HCT116 (cell line): ENCODE measurements around the gene OR9Q1. TPM values are rescaled to one million over a fixed set of nuclear protein-coding genes. Genes with fewer than 3 reads are reported as not detected.

Experiments used
- ATAC-seq: fragments of 200-7000 bp; cut with Tn5 transposase; 2 replicates; pipeline ENCODE4 v1.9.1; 2020; ENCODE audit warnings: mild to moderate bottlenecking, moderate library complexity
- BruUV-seq: library from RNA; stranded (reverse); fragments of 400-500 nt; replicated peaks from 2 replicates; lab custom pipeline; 2021; lab: Mats Ljungman, UMichigan
- CTCF ChIA-PET: fragments of 300-600 bp; sonication (Branson Sonifier 250); formaldehyde crosslinking; loops from one replicate; lab custom pipeline; 2021; ENCODE audit warnings: antibody characterized with exemption; lab: Charles Lee
- POLR2A ChIA-PET: fragments of 300-600, 350-600 bp; sonication (Branson Sonifier 250); formaldehyde crosslinking; loops from one replicate; lab custom pipeline; 2021; ENCODE audit warnings: antibody characterized with exemption; lab: Charles Lee
- RAD21 ChIA-PET, 2 experiments: fragments of 300-600 bp; sonication (Branson Sonifier 250); formaldehyde crosslinking; loops; one replicate each; lab custom pipeline; 2023; ENCODE audit warnings: low total read pairs in 2 of 2; ENCODE audit not compliant: uncharacterized antibody in 2 of 2, unreplicated experiment in 2 of 2, low non-redundant PET in 1 of 2; lab: Charles Lee
- DNase-seq: peaks from one replicate; pipeline ENCODE4 v3.0.0-alpha.2; 2010; ENCODE audit warnings: low read depth, low spot score
- H2AFZ ChIP-seq: fragments of 200-600 bp; shearing (Covaris generic), sonication (generic); 2 replicates; pipeline ENCODE4 v1.6.1; 2017; ENCODE audit warnings: low read depth, mixed run types, mixed read lengths, antibody characterized with exemption, low read length; ENCODE audit not compliant: poor library complexity, severe bottlenecking
- H3K27ac ChIP-seq: 2 replicates; pipeline ENCODE4 v1.5.1; 2012; ENCODE audit warnings: low read depth, low read length
- H3K27me3 ChIP-seq: fragments of 200-600 bp; sonication (generic); 2 replicates; pipeline ENCODE4 v1.6.1; 2016; ENCODE audit warnings: mixed run types, low read length, mixed read lengths; ENCODE audit not compliant: insufficient read depth
- H3K36me3 ChIP-seq, 2 experiments: fragments of 200-500 bp in 1 of 2; fragments of 200-600 bp in 1 of 2; sonication (Bioruptor generic) in 1 of 2; sonication (generic) in 1 of 2; 2 replicates each; pipeline versions ENCODE4 v1.5.1 to v1.6.1; 2014 to 2016; ENCODE audit warnings: low read length in 2 of 2, inconsistent platforms in 1 of 2, mixed read lengths in 1 of 2, mixed run types in 1 of 2; ENCODE audit not compliant: insufficient read depth in 2 of 2, control insufficient read depth in 1 of 2
- H3K4me1 ChIP-seq, 2 experiments: fragments of 200-600 bp in 1 of 2; sonication (generic) in 1 of 2; 2 replicates each; pipeline versions ENCODE4 v1.5.1 to v1.6.1; 2012 to 2017; ENCODE audit warnings: low read length in 2 of 2, inconsistent platforms in 1 of 2, mild to moderate bottlenecking in 1 of 2, mixed read lengths in 1 of 2, mixed run types in 1 of 2, moderate library complexity in 1 of 2; ENCODE audit not compliant: insufficient read depth in 2 of 2, control insufficient read depth in 1 of 2
- H3K4me2 ChIP-seq: fragments of 200-600 bp; sonication (generic); 2 replicates; pipeline ENCODE4 v1.6.1; 2017; ENCODE audit warnings: mixed run types, low read length, mixed read lengths
- H3K4me3 ChIP-seq, 2 experiments: fragments of 200-600 bp in 1 of 2; sonication (generic) in 1 of 2; replicated peaks in 1 of 2; 2 replicates each; pipeline ENCODE4 v1.5.1; 2011 to 2016; ENCODE audit warnings: low read length in 2 of 2, control low read depth in 1 of 2, low read depth in 1 of 2, mild to moderate bottlenecking in 1 of 2, mixed read lengths in 1 of 2, mixed run types in 1 of 2
- H3K79me2 ChIP-seq: fragments of 200-600 bp; sonication (generic); 2 replicates; pipeline ENCODE4 v1.6.1; 2017; ENCODE audit warnings: mild to moderate bottlenecking, mixed run types, low read length, moderate library complexity, mixed read lengths; ENCODE audit not compliant: insufficient read depth
- H3K9ac ChIP-seq: fragments of 200-600 bp; sonication (generic); 2 replicates; pipeline ENCODE4 v1.6.1; 2016; ENCODE audit warnings: low read length, mixed read lengths
- H3K9me2 ChIP-seq: fragments of 200-600 bp; sonication (generic), shearing (Covaris generic); 2 replicates; pipeline ENCODE4 v1.6.1; 2017; ENCODE audit warnings: mixed run types, mild to moderate bottlenecking, moderate library complexity; ENCODE audit not compliant: insufficient read depth
- H3K9me3 ChIP-seq, 2 experiments: fragments of 200-500 bp in 1 of 2; fragments of 200-600 bp in 1 of 2; sonication (Bioruptor generic) in 1 of 2; sonication (generic) in 1 of 2; 2 replicates each; pipeline ENCODE4 v1.6.1; 2014 to 2017; ENCODE audit warnings: low read length in 2 of 2, mixed read lengths in 2 of 2, inconsistent platforms in 1 of 2, low read depth in 1 of 2, mild to moderate bottlenecking in 1 of 2, mixed run types in 1 of 2, moderate library complexity in 1 of 2; ENCODE audit not compliant: control insufficient read depth in 1 of 2, insufficient read depth in 1 of 2
- H4K20me1 ChIP-seq: fragments of 200-600 bp; sonication (generic), shearing (Covaris generic); 2 replicates; pipeline ENCODE4 v1.6.1; 2017; ENCODE audit warnings: mixed run types, mild to moderate bottlenecking, moderate library complexity; ENCODE audit not compliant: insufficient read depth
- CBX3 ChIP-seq: IDR thresholded peaks from 2 replicates; pipeline ENCODE4 v1.6.1; 2012; ENCODE audit warnings: low read depth
- CEBPB ChIP-seq: IDR thresholded peaks from 2 replicates; pipeline ENCODE4 v1.6.1; 2012; ENCODE audit warnings: low read depth
- CTCF ChIP-seq, 3 experiments: fragments of 200-600 bp in 1 of 3; sonication (generic) in 1 of 3; IDR thresholded peaks in 2 of 3; conservative IDR thresholded peaks in 1 of 3; 2 replicates each; pipeline ENCODE4 v1.5.1; 2012 to 2017; ENCODE audit warnings: low read depth in 2 of 3, low read length in 2 of 3, antibody characterized with exemption in 1 of 3, borderline replicate concordance in 1 of 3, control low read depth in 1 of 3, mild to moderate bottlenecking in 1 of 3, mixed read lengths in 1 of 3, mixed run types in 1 of 3, moderate library complexity in 1 of 3; ENCODE audit not compliant: insufficient read depth in 1 of 3
- EZH2 ChIP-seq: fragments of 200-600 bp; sonication (generic); IDR thresholded peaks from 2 replicates; pipeline ENCODE4 v1.6.1; 2017; ENCODE audit warnings: antibody characterized with exemption, mixed run types
- EZH2phosphoT487 ChIP-seq: fragments of 200-600 bp; IDR thresholded peaks from 2 replicates; pipeline ENCODE4 v1.6.1; 2018; ENCODE audit warnings: antibody characterized with exemption, borderline replicate concordance
- JUND ChIP-seq: IDR thresholded peaks from 2 replicates; pipeline ENCODE4 v1.6.1; 2012
- POLR2A ChIP-seq: IDR thresholded peaks from 2 replicates; pipeline ENCODE4 v1.7.0; 2011; ENCODE audit warnings: borderline replicate concordance; ENCODE audit not compliant: insufficient read depth, insufficient read length; ENCODE audit errors: extremely low read depth
- POLR2AphosphoS5 ChIP-seq: IDR thresholded peaks from 2 replicates; pipeline ENCODE4 v1.6.1; 2011; ENCODE audit warnings: mild to moderate bottlenecking, low read depth, low read length, moderate library complexity
- RAD21 ChIP-seq: IDR thresholded peaks from 2 replicates; pipeline ENCODE4 v1.6.1; 2012; ENCODE audit warnings: low read depth, mild to moderate bottlenecking
- SIN3A ChIP-seq: IDR thresholded peaks from 2 replicates; pipeline ENCODE4 v1.6.1; 2012; ENCODE audit warnings: low read depth
- SP1 ChIP-seq: IDR thresholded peaks from 2 replicates; pipeline ENCODE4 v1.6.1; 2012; ENCODE audit warnings: low read depth
- TCF7L2 ChIP-seq: IDR thresholded peaks from 2 replicates; pipeline ENCODE4 v1.7.0; 2011; ENCODE audit warnings: borderline replicate concordance, inconsistent platforms; ENCODE audit not compliant: insufficient read depth, insufficient read length; ENCODE audit errors: extremely low read depth
- YY1 ChIP-seq: IDR thresholded peaks from 2 replicates; pipeline ENCODE4 v1.6.1; 2011; ENCODE audit warnings: low read length, low read depth, moderate library complexity, mild to moderate bottlenecking; ENCODE audit not compliant: insufficient replicate concordance; ENCODE audit errors: extremely low read depth
- ZBTB33 ChIP-seq: IDR thresholded peaks from 2 replicates; pipeline ENCODE4 v1.6.1; 2011; ENCODE audit warnings: mild to moderate bottlenecking, low read length, moderate library complexity; ENCODE audit not compliant: insufficient replicate concordance; ENCODE audit errors: extremely low read depth
- ZFX ChIP-seq: fragments of 450-650 bp; IDR thresholded peaks from 2 replicates; pipeline ENCODE4 v1.6.1; 2017
- intact Hi-C: fragments of 100-400 bp; cut with micrococcal nuclease; formaldehyde crosslinking; loops from 2 replicates; pipeline ENCODE4 v1.10.0; 2022
- total RNA-seq: library from RNA; stranded (reverse); gene quantifications from one replicate; pipeline ENCODE4 v1.2.1, GENCODE V29; 2021; ENCODE audit not compliant: unreplicated experiment
- TF ChIP-seq, protein P1 (sequence below): IDR thresholded peaks from 2 replicates; pipeline ENCODE4 v1.6.1; 2012; ENCODE audit warnings: low read depth

OR9Q1 gene
- total RNA-seq, 1 experiment from 2014 or later: not detected

DNA sequence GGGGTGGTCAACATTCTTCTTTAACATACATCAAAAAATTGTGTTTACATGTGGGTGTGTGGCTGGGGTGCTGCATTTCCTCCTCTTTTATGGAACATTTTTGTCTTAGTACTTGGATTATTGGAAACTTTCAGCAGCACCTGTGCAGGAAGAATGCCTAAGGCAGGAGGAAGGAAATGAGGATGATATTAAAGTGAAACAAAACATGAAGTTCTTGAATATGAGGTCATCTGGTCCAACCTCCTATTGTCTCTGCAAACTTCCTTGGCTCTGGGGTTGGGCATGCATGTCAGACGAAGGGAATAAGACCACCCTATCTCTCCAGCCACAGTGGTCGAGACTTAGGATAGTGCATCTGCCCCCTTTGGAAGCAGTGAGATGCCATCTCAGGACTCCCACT, 20.6 kb upstream of the OR9Q1 start:
- no peak overlapping the region for H3K4me2 ChIP-seq
- ChIA-PET RAD21 (no interaction called here), CTCF (no interaction called here), POLR2A (no interaction called here)
- no peaks in the 10 kb centered on the region for H3K79me2 ChIP-seq
- no peak for DNase-seq
- no peak overlapping the region for H3K4me3 ChIP-seq
- no peaks in the 10 kb centered on the region for H3K4me1 ChIP-seq
- no TSS peak for BruUV-seq
- H3K9me2 ChIP-seq: no peaks in the 10 kb centered on the region
- H3K9ac ChIP-seq: no peak overlapping the region
- TF ChIP-seq ZBTB33 (no peak), ZFX (no peak), YY1 (no peak), JUND (no peak), TCF7L2 (no peak), RAD21 (no peak), POLR2A (no peak), SIN3A (no peak), SP1 (no peak), CTCF (IDR thresholded peaks at IDR 0.05 in 2 of 3, conservative IDR thresholded peaks at IDR 0.05 in 1 of 3; ENCODE audit: borderline replicate concordance in 1 of 3, insufficient read depth in 1 of 3, low read depth in 2 of 3, low read length in 2 of 3) (no peak), CBX3 (no peak), EZH2 (no peak), CEBPB (no peak), POLR2AphosphoS5 (no peak), EZH2phosphoT487 (no peak)
- TF ChIP-seq, protein P1, sequence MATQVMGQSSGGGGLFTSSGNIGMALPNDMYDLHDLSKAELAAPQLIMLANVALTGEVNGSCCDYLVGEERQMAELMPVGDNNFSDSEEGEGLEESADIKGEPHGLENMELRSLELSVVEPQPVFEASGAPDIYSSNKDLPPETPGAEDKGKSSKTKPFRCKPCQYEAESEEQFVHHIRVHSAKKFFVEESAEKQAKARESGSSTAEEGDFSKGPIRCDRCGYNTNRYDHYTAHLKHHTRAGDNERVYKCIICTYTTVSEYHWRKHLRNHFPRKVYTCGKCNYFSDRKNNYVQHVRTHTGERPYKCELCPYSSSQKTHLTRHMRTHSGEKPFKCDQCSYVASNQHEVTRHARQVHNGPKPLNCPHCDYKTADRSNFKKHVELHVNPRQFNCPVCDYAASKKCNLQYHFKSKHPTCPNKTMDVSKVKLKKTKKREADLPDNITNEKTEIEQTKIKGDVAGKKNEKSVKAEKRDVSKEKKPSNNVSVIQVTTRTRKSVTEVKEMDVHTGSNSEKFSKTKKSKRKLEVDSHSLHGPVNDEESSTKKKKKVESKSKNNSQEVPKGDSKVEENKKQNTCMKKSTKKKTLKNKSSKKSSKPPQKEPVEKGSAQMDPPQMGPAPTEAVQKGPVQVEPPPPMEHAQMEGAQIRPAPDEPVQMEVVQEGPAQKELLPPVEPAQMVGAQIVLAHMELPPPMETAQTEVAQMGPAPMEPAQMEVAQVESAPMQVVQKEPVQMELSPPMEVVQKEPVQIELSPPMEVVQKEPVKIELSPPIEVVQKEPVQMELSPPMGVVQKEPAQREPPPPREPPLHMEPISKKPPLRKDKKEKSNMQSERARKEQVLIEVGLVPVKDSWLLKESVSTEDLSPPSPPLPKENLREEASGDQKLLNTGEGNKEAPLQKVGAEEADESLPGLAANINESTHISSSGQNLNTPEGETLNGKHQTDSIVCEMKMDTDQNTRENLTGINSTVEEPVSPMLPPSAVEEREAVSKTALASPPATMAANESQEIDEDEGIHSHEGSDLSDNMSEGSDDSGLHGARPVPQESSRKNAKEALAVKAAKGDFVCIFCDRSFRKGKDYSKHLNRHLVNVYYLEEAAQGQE: no peak
- no peaks in the 10 kb centered on the region for H4K20me1 ChIP-seq
- no peaks in the 10 kb centered on the region for H3K36me3 ChIP-seq
- H2AFZ ChIP-seq: no peak overlapping the region
- H3K9me3 ChIP-seq: no peaks in the 10 kb centered on the region
- peaks cover 12% of the 10 kb centered on the region; the same call in 1 of the 2 replicates for H3K27me3 ChIP-seq
- no peak for ATAC-seq
- no peak overlapping the region for H3K27ac ChIP-seq
- intact Hi-C loops: no loop called here
